Measurements from ENCODE around the gene CCDC12.
A peak's percentile ranks its signal among the peaks of the same experiment; 100 is the strongest.

Gene CCDC12

DNA sequence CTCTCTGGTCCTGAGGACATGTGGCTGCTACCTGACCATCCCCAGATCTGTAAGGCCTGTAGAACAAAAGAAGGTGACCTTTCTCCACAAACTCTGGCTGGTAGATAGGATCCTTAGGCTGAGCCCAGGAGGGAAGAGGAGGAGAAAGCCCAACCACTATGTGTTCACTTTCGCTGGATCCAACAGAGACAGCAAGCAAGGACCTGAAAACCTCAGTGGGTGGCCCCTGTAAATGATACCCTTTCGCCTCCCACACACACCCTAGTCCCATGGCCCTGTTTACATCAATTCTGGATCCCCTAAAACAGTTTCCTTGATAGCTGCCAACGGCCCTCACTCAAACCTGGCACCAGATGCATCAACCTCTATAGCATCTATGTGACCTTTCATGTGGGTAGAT, 22.4 kb downstream of the CCDC12 start:
- no peak for DNase-seq

GRCh38 chr3:46953234-46954010, 23.1 kb downstream of the CCDC12 start:
- no peak for DNase-seq

GRCh38 chr3:46952813-46953212, 23.7 kb downstream of the CCDC12 start:
- DNase-seq, result no peak

- DNase-seq, result no peak
Observed at GRCh38 chr3:46950650-46951241, 25.8 kb downstream of the CCDC12 start.

GRCh38 chr3:46950177-46950576, 26.4 kb downstream of the CCDC12 start:
- no peak for DNase-seq

GRCh38 chr3:46948830-46949671, 27.5 kb downstream of the CCDC12 start:
- no peak for DNase-seq

- DNase-seq, result peak; percentile 72
Observed at GRCh38 chr3:46947981-46948791, 28.4 kb downstream of the CCDC12 start.

DNA sequence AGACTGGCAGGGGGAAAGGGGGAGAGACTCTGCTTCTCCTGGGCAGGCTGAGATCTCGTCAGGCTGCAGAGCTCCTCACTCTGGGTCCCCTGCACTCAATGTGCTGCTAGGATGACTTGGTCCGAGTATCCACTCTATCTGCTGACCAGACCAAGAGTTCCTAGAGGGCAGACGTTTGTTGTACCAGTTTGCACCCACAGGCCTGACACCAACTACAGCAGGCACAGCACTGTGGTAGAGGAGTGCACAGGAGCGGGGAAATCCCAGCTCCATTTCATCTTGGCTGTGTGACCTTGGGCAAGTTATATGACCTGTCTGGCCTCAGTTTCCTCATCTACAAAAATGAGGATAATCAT, 29.0 kb downstream of the CCDC12 start:
- DNase-seq, result no peak

GRCh38 chr3:46946856-46947545, 29.5 kb downstream of the CCDC12 start:
- peak; percentile 73 for DNase-seq

- no peak for DNase-seq
Observed at GRCh38 chr3:46946416-46946815, 30.1 kb downstream of the CCDC12 start.

DNA sequence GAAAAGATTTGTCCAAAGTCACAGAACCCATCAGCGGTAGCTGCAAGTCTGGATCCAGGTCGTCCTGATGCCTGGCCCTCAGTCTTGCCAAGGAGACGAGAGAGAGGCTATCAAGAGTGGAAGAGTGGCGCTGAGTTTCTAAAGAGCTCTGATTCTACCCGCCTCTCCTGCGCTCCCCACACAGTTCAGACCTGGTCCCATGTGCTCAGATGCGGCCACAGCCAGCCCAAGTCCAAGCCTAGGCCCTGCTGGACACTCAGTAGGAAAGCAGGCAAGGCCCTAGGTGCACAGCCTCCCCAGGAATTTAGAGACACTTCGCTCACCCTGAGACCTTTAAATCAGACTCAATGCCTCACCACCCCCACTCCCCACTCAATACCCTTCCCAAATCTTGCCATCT, 32.4 kb downstream of the CCDC12 start:
- no peak for DNase-seq

DNA sequence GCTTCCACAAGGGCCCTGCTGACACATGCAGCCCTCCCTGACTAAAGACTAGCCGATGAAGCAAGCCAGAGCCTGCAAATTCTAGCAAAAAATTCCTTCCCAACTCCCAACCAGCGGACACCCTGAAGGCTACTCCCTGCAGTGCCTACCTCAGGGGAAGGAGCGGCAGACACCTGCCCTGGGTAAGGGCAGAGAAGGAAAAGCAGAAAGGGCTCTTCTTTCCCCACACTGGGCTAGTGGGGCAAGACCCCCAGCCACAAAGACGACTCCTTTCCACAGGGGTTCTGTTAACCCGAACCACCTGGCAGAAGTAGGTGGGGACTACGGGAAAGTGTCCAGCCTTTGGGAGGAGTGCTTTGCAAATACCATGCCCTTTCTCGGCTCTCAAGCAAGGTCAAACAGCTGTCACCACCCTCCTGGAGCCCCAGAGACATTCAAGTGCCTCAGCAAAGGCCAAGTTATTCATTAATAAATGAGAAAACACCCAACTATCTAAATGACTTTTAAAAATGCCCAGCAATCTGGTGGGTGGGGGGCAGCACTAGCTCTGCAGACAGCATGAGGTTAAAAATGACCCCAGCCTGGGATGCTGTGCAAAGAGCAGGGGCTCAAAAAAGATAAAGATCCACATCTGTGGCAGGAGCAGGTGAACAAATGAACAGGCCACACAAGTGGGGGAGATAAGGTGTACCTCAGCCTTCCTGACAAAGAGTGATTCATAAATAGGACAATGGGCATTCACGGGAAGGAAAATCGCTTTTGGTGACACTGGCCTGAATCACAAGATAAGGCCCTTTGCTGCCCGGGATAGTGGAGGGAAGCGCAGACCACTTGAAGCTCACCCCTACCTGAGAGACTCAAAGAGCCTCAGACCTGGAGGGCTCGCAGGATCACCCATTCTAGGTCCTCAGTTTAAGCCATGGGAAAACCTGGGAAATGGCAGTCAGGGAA, 33.0 kb downstream of the CCDC12 start:
- DNase-seq, result no peak

- no peak for DNase-seq
Observed at GRCh38 chr3:46942481-46943236, 33.9 kb downstream of the CCDC12 start.

DNA sequence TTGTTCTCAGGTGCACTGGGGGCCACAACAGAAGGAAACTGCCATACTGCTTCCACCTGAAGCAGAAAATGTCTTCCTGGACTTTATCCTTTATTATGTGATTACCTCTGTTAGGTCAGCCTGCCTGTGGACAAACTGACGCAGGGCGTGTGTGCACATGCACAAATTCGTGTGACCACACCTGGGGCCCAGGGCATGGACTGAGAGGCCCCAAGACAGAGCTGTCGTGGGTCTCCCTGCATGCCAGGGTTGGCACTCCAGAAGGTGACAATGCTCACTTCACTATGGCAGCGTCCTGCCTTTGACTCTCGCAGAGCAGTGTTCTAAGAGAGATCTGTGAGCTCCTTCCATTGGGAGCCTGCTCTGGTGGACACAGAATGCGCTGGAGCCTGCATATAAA, 34.5 kb downstream of the CCDC12 start:
- DNase-seq, result no peak

DNA sequence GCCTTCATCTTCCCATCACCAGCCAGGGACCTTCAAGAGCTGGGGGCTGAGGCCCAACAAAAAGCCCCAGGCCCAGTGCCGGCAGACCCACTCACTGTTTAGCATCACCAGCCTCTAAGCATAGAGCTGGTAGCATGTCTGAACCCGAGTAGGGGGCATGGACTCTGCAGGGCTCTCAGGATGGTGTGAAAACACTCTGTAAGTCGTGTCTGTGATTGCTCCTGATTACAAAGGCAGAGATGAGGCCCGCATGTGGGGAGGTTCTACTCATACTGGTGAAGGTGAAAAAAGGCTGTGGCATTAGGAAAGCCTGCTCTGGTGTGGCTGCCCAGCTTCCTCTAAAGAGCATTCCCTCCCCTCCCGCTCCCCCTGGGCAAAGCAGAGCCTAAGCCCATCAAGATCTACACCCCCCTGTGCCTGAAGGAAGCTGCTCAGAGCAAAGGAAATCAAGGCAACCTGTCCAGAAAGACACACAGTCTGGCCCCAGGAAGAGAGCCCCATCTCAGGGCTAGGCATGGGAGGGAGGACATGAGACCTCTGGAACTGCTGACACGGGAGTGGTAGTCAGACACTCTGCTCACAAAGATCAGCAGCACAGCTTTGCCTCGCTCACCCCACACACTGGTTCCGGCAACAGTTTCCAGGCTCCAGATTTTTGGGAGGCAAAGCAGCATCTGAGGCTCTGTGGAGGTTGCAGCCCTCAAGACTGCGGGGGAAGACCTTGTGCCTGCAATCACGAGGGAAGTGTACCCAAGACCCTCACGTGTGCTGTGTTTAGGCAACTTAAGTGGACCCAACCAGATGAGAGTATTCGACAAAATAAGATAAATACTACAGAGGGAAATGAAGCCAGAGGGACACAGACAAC, 36.7 kb downstream of the CCDC12 start:
- DNase-seq, result no peak

- DNase-seq, result no peak
Observed at GRCh38 chr3:46938118-46938517, 38.4 kb downstream of the CCDC12 start.

GRCh38 chr3:46936733-46937250, 39.8 kb downstream of the CCDC12 start:
- DNase-seq, result no peak

- DNase-seq, result no peak
Observed at GRCh38 chr3:46935989-46936558, 40.5 kb downstream of the CCDC12 start.
